Middle frontal gyrus (tissue), 1 donor: ENCODE data around the gene ALKBH3.

ENCODE experiments used
- DNase-seq: peaks from one replicate; pipeline ENCODE4 v3.0.0-alpha.2; 2015; ENCODE audit warnings: low spot score; ENCODE audit errors: extremely low spot score

Gene ALKBH3

GRCh38 chr11:43959321-43959995 lies 78.8 kb downstream of the ALKBH3 start:
- DNase-seq, result no peak

- no peak for DNase-seq
Observed at GRCh38 chr11:43962383-43963278, 82.0 kb downstream of the ALKBH3 start.

GRCh38 chr11:43963279-43963620 lies 82.6 kb downstream of the ALKBH3 start:
- DNase-seq, result no peak

- DNase-seq, result no peak
Observed at GRCh38 chr11:43967661-43968060, 87.0 kb downstream of the ALKBH3 start.

GRCh38 chr11:43968719-43969118 lies 88.1 kb downstream of the ALKBH3 start:
- DNase-seq, result no peak

GRCh38 chr11:43969543-43969942 lies 88.9 kb downstream of the ALKBH3 start:
- DNase-seq, result no peak
